DND-41 (cell line): ENCODE data around the gene SPTAN1.

Experiments used
- CTCF ChIP-seq: IDR thresholded peaks from 2 replicates; pipeline ENCODE4 v1.5.1; 2012; ENCODE audit warnings: borderline replicate concordance, low read length, moderate library complexity, mild to moderate bottlenecking; ENCODE audit not compliant: poor library complexity, severe bottlenecking; ENCODE audit errors: extremely low read depth
- EZH2 ChIP-seq: IDR thresholded peaks from 3 replicates; pipeline ENCODE4 v1.6.1; 2012; ENCODE audit warnings: borderline replicate concordance, low read depth, mild to moderate bottlenecking, moderate library complexity, low read length, inconsistent platforms; ENCODE audit not compliant: severe bottlenecking

- no peak for TF ChIP-seq CTCF
- no peak for TF ChIP-seq EZH2
These were observed 77.6 kb downstream of the SPTAN1 start for GRCh38 chr9:128629852-128630545.
